Measurements from ENCODE around the gene PLEKHG1.

Gene PLEKHG1

GRCh38 chr6:150598858-150599198 lies 857 bp upstream of the PLEKHG1 start:
- Histone ChIP-seq H4K20me1 (ENCODE audit: insufficient read depth, low read length, poor library complexity, severe bottlenecking) (peaks cover 20% of the 10 kb centered on the region), H3K27me3 (ENCODE audit: insufficient read depth, low read length, poor library complexity, severe bottlenecking) (no peaks in the 10 kb centered on the region), H3K36me3 (ENCODE audit: insufficient read depth, low read length) (no peaks in the 10 kb centered on the region), H3K4me2 (ENCODE audit: low read depth, low read length, poor library complexity, severe bottlenecking) (peak overlapping the region; percentile 88), H3K79me2 (ENCODE audit: insufficient read depth, low read length) (peaks cover 40% of the 10 kb centered on the region), H3K9me2 (replicated peaks; ENCODE audit: low read depth, low read length) (no peaks in the 10 kb centered on the region), H3K9me3 (ENCODE audit: insufficient read depth, low read depth, low read length) (no peaks in the 10 kb centered on the region), H3K4me3 (ENCODE audit: low read length, poor library complexity, severe bottlenecking) (peak overlapping the region; percentile 94), H3K9ac (ENCODE audit: low read depth, low read length, poor library complexity, severe bottlenecking) (peak overlapping the region; percentile 82), H2AFZ (ENCODE audit: low read length) (no peak overlapping the region), H3F3A (ENCODE audit: low read depth) (no peaks in the 10 kb centered on the region), H3K4me1 (ENCODE audit: insufficient read depth, low read length, poor library complexity, severe bottlenecking) (peaks cover 61% of the 10 kb centered on the region)
- TF ChIP-seq, protein P1, sequence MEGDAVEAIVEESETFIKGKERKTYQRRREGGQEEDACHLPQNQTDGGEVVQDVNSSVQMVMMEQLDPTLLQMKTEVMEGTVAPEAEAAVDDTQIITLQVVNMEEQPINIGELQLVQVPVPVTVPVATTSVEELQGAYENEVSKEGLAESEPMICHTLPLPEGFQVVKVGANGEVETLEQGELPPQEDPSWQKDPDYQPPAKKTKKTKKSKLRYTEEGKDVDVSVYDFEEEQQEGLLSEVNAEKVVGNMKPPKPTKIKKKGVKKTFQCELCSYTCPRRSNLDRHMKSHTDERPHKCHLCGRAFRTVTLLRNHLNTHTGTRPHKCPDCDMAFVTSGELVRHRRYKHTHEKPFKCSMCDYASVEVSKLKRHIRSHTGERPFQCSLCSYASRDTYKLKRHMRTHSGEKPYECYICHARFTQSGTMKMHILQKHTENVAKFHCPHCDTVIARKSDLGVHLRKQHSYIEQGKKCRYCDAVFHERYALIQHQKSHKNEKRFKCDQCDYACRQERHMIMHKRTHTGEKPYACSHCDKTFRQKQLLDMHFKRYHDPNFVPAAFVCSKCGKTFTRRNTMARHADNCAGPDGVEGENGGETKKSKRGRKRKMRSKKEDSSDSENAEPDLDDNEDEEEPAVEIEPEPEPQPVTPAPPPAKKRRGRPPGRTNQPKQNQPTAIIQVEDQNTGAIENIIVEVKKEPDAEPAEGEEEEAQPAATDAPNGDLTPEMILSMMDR (conservative IDR thresholded peaks at IDR 0.05; ENCODE audit: low read length): no peak
- no peak for TF ChIP-seq EZH2phosphoT487 (IDR thresholded peaks at IDR 0.05; ENCODE audit: borderline replicate concordance)

DNA sequence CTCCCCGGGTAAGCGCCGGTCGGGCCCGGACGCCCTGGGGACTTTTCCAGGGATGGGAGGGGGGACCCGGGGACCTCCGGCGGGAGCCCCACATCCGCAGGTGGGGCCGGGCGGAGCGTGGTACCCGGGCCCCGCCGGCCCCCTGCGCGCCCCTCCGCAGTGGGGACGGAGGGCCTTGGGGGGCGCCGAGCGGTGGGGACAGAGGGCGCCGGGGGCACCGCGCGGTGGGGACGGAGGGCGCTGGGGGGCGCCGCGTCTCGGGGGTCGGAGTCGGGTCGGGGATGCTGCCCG lies 270 bp downstream of the PLEKHG1 start:
- H4K20me1 ChIP-seq (ENCODE audit: insufficient read depth, low read length, poor library complexity, severe bottlenecking): peaks cover 27% of the 10 kb centered on the region
- no peaks in the 10 kb centered on the region for H3K27me3 ChIP-seq (ENCODE audit: insufficient read depth, low read length, poor library complexity, severe bottlenecking)
- peak overlapping the region; percentile 98 for H3K4me2 ChIP-seq (ENCODE audit: low read depth, low read length, poor library complexity, severe bottlenecking)
- H3K9ac ChIP-seq (ENCODE audit: low read depth, low read length, poor library complexity, severe bottlenecking): peak overlapping the region; percentile 82
- H3K79me2 ChIP-seq (ENCODE audit: insufficient read depth, low read length): peaks cover 52% of the 10 kb centered on the region
- peak overlapping the region; percentile 23; the same call in 1 of the 2 replicates for H2AFZ ChIP-seq (ENCODE audit: low read length)
- H3K36me3 ChIP-seq (ENCODE audit: insufficient read depth, low read length): no peaks in the 10 kb centered on the region
- peaks cover 63% of the 10 kb centered on the region for H3K4me1 ChIP-seq (ENCODE audit: insufficient read depth, low read length, poor library complexity, severe bottlenecking)
- no peaks in the 10 kb centered on the region for H3K9me2 ChIP-seq (replicated peaks; ENCODE audit: low read depth, low read length)
- H3K9me3 ChIP-seq (ENCODE audit: insufficient read depth, low read depth, low read length): no peaks in the 10 kb centered on the region
- H3F3A ChIP-seq (ENCODE audit: low read depth): no peaks in the 10 kb centered on the region
- H3K4me3 ChIP-seq (ENCODE audit: low read length, poor library complexity, severe bottlenecking): peak overlapping the region; percentile 94
- TF ChIP-seq, protein P1 (conservative IDR thresholded peaks at IDR 0.05; ENCODE audit: low read length): no peak
- no peak for TF ChIP-seq EZH2phosphoT487 (IDR thresholded peaks at IDR 0.05; ENCODE audit: borderline replicate concordance)

DNA sequence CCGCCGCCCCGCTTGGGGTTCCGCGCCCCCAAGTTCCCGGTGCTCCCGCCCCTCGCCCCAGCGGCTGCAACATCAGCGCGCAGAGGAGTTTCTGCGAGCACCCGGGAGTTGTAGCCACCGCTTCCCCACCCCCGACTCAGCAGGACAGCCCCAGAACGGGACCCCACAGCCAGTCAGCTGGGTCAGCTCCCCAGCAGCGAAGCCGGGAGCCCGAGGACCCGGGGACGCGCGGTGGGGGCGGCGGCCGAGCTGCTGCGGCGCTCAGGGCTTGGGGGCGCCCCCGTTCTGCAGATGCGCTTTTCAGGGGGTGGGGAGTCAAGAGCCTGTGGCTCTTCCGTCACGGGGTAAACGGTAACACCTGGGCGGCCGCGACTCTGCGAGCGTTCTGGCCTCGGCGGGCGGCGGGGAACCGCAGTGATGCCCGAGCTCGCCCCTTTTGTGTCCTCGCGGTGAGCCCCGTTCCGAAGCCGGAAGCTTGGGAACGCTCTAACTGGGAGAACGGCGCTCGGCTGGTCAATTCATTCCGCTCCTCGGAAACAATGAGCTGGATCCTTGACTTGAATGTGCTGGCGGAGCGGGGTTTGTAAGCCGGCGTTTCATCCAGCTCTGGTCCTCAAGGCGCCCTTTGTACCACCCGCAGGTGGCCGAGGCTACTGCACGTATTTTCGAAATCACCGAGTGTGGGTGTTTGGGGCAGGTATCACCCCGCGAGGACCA lies 774 bp downstream of the PLEKHG1 start:
- H3K9ac ChIP-seq (ENCODE audit: low read depth, low read length, poor library complexity, severe bottlenecking): peak overlapping the region; percentile 82
- H3K9me2 ChIP-seq (replicated peaks; ENCODE audit: low read depth, low read length): no peaks in the 10 kb centered on the region
- peak overlapping the region; percentile 80 for H2AFZ ChIP-seq (ENCODE audit: low read length)
- no peak for TF ChIP-seq EZH2phosphoT487 (IDR thresholded peaks at IDR 0.05; ENCODE audit: borderline replicate concordance)
- TF ChIP-seq, protein P1 (conservative IDR thresholded peaks at IDR 0.05; ENCODE audit: low read length): peak; percentile 66
- H4K20me1 ChIP-seq (ENCODE audit: insufficient read depth, low read length, poor library complexity, severe bottlenecking): peaks cover 27% of the 10 kb centered on the region
- H3K4me2 ChIP-seq (ENCODE audit: low read depth, low read length, poor library complexity, severe bottlenecking): peak overlapping the region; percentile 98
- peak overlapping the region; percentile 94 for H3K4me3 ChIP-seq (ENCODE audit: low read length, poor library complexity, severe bottlenecking)
- H3K9me3 ChIP-seq (ENCODE audit: insufficient read depth, low read depth, low read length): no peaks in the 10 kb centered on the region
- H3K36me3 ChIP-seq (ENCODE audit: insufficient read depth, low read length): no peaks in the 10 kb centered on the region
- H3F3A ChIP-seq (ENCODE audit: low read depth): no peaks in the 10 kb centered on the region
- peaks cover 57% of the 10 kb centered on the region for H3K79me2 ChIP-seq (ENCODE audit: insufficient read depth, low read length)
- no peaks in the 10 kb centered on the region for H3K27me3 ChIP-seq (ENCODE audit: insufficient read depth, low read length, poor library complexity, severe bottlenecking)
- H3K4me1 ChIP-seq (ENCODE audit: insufficient read depth, low read length, poor library complexity, severe bottlenecking): peaks cover 62% of the 10 kb centered on the region

Measured in Loucy (cell line).